CD4-positive, alpha-beta memory T cell (primary cell): ENCODE results near the gene ANKRD33. TPM values are rescaled to one million over a fixed set of nuclear protein-coding genes. Genes with fewer than 3 reads are reported as not detected.

Source experiments
- CTCF ChIA-PET: fragments of 350-600 bp; sonication (Branson Sonifier 250); formaldehyde crosslinking; loops from one replicate; lab custom pipeline; 2021; ENCODE audit warnings: inconsistent platforms; ENCODE audit not compliant: partially characterized antibody; lab: Charles Lee
- POLR2A ChIA-PET: fragments of 350-600 bp; sonication (Branson Sonifier 250); formaldehyde crosslinking; loops from one replicate; lab custom pipeline; 2021; ENCODE audit not compliant: partially characterized antibody; lab: Charles Lee
- DNase-seq, 5 donors: peaks; one replicate each; pipeline versions ENCODE4 v3.0.0 to v3.0.0-alpha.2; 2020 to 2022; ENCODE audit warnings: mixed read lengths in 1 of 5
- H3K27ac ChIP-seq: one replicate; pipeline ENCODE4 v1.7.0; 2013; ENCODE audit warnings: low read depth, low read length
- H3K27me3 ChIP-seq: 2 replicates; pipeline ENCODE4 v1.7.0; 2013; ENCODE audit warnings: mild to moderate bottlenecking, low read length, moderate library complexity; ENCODE audit not compliant: insufficient read depth
- H3K36me3 ChIP-seq: 2 replicates; pipeline ENCODE4 v1.7.0; 2013; ENCODE audit warnings: mild to moderate bottlenecking, low read length, moderate library complexity; ENCODE audit not compliant: insufficient read depth
- H3K4me1 ChIP-seq: 2 replicates; pipeline ENCODE4 v1.7.0; 2013; ENCODE audit warnings: mild to moderate bottlenecking, low read length, moderate library complexity; ENCODE audit not compliant: insufficient read depth
- H3K4me3 ChIP-seq, 2 donors: one replicate each; pipeline ENCODE4 v1.7.0; 2013; ENCODE audit warnings: low read length in 2 of 2, mild to moderate bottlenecking in 1 of 2
- H3K9me3 ChIP-seq, 2 donors: one replicate each; pipeline ENCODE4 v1.7.0; 2013; ENCODE audit warnings: low read length in 2 of 2, control low read depth in 1 of 2; ENCODE audit not compliant: control insufficient read depth in 1 of 2
- H3K27ac Mint-ChIP-seq, 7 donors: one replicate each; pipeline ENCODE4 v1.8.0; 2020 to 2021; ENCODE audit warnings: mixed read lengths in 7 of 7, mild to moderate bottlenecking in 6 of 7, inconsistent platforms in 3 of 7, moderate library complexity in 3 of 7
- H3K27me3 Mint-ChIP-seq, 2 donors: one replicate each; pipeline ENCODE4 v1.8.0; 2020 to 2021; ENCODE audit warnings: mixed read lengths in 2 of 2
- H3K36me3 Mint-ChIP-seq, 2 donors: one replicate each; pipeline ENCODE4 v1.8.0; 2020 to 2021; ENCODE audit warnings: mixed read lengths in 2 of 2, inconsistent platforms in 1 of 2, mild to moderate bottlenecking in 1 of 2
- H3K4me1 Mint-ChIP-seq, 4 donors: one replicate each; pipeline ENCODE4 v1.8.0; 2020 to 2021; ENCODE audit warnings: mixed read lengths in 4 of 4, mild to moderate bottlenecking in 1 of 4
- H3K4me3 Mint-ChIP-seq, 8 donors: one replicate each; pipeline ENCODE4 v1.8.0; 2020 to 2021; ENCODE audit warnings: mixed read lengths in 8 of 8, mild to moderate bottlenecking in 7 of 8, moderate library complexity in 6 of 8, inconsistent platforms in 3 of 8
- H3K9me3 Mint-ChIP-seq, 8 donors: one replicate each; pipeline ENCODE4 v1.8.0; 2020 to 2021; ENCODE audit warnings: mixed read lengths in 8 of 8, mild to moderate bottlenecking in 5 of 8, inconsistent platforms in 3 of 8, moderate library complexity in 1 of 8
- intact Hi-C: fragments of 100-400 bp; cut with micrococcal nuclease; formaldehyde crosslinking; loops from one replicate; pipeline ENCODE4 v1.15.1; 2023
- polyA plus RNA-seq, 2 donors: library from polyadenylated mRNA; unstranded; fragments of 300-500 nt; fragmentation: Illumina TruSeq; gene quantifications; one replicate each; pipeline ENCODE4 v1.2.3, GENCODE V29; 2021
- total RNA-seq, 2 experiments: library from RNA; stranded (reverse); gene quantifications; one replicate each; pipeline ENCODE4 v1.2.3, GENCODE V29; 2021

Gene ANKRD33
- total and polyA plus RNA-seq, 4 experiments from 2014 or later = not detected

DNA sequence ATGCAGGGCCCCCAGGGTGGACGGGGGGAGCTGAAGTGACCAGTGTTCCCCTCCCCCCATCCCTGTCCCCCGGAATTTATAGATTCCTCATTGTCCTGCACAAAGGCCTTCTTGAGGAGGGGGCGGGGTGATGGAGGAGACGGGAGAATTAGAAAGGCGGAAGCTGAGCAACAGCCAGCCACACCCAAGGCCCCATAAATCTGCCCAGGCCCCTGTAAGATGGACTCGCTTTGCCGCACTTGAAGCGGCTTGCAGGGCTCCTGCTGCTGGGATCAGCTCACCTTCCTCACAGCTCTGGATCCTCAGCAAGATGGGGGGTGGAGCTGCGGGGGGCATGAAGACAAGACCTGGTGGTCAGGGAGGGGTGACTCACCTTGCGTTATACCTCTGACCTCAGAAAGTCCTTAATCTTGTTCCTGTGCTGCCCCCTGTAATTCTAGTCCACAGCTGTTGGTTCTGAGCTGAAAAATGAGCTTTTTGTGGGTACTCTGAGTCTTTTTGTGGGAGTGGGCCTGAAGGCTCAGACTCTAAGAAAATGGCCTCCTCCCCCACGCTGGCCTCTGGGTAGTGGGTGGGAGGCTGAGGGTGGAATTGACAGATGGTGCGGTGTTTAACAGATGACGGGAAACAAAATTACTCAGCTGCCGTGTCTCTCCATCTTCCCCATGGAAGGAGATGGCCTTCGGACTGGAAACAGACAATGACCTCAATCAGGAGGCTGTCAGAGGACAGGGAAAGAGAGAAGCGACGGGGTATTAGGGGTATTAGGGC lies 15.8 kb upstream of the ANKRD33 start:
- no peak overlapping the region for H3K4me3 ChIP-seq
- no peak overlapping the region for H3K27ac ChIP-seq
- Mint-ChIP-seq H3K4me3 (no peak overlapping the region), H3K27ac (peak overlapping the region in 1 of 7 donors; percentile 45), H3K27me3 (peaks cover 27 to 40% of the 10 kb centered on the region in 2 donors), H3K4me1 (peaks cover 0 to 11% (median 7%) of the 10 kb centered on the region in 4 donors), H3K36me3 (no peaks in the 10 kb centered on the region), H3K9me3 (peaks cover 0 to 2% (median 0%) of the 10 kb centered on the region in 8 donors)
- no peaks in the 10 kb centered on the region for H3K4me1 ChIP-seq
- POLR2A ChIA-PET = no interaction called here
- DNase-seq = no peak
- no peaks in the 10 kb centered on the region for H3K9me3 ChIP-seq
- CTCF ChIA-PET = no interaction called here
- peaks cover 13% of the 10 kb centered on the region for H3K27me3 ChIP-seq
- intact Hi-C loops = loop anchor here (1.0 kb wide), 1 partner anchor 108 kb away; no protein-coding TSS in a partner anchor
- no peaks in the 10 kb centered on the region for H3K36me3 ChIP-seq

GRCh38 chr12:51872689-51872981 lies 15.3 kb upstream of the ANKRD33 start:
- Mint-ChIP-seq H3K4me1 (peaks cover 0 to 11% (median 7%) of the 10 kb centered on the region in 4 donors), H3K36me3 (no peaks in the 10 kb centered on the region), H3K4me3 (no peak overlapping the region), H3K27ac (no peak overlapping the region), H3K27me3 (peaks cover 26 to 35% of the 10 kb centered on the region in 2 donors), H3K9me3 (peaks cover 0 to 2% (median 0%) of the 10 kb centered on the region in 8 donors)
- CTCF ChIA-PET = interaction anchor here (1.6 kb wide), 1 partner anchor 21 kb away, joined by 3 read pairs; no protein-coding TSS in a partner anchor
- Histone ChIP-seq H3K4me3 (no peak overlapping the region), H3K4me1 (no peaks in the 10 kb centered on the region), H3K27me3 (peaks cover 11% of the 10 kb centered on the region), H3K9me3 (no peaks in the 10 kb centered on the region), H3K36me3 (no peaks in the 10 kb centered on the region), H3K27ac (no peak overlapping the region)
- no peak for DNase-seq
- intact Hi-C loops = no loop called here
- POLR2A ChIA-PET = no interaction called here

DNA sequence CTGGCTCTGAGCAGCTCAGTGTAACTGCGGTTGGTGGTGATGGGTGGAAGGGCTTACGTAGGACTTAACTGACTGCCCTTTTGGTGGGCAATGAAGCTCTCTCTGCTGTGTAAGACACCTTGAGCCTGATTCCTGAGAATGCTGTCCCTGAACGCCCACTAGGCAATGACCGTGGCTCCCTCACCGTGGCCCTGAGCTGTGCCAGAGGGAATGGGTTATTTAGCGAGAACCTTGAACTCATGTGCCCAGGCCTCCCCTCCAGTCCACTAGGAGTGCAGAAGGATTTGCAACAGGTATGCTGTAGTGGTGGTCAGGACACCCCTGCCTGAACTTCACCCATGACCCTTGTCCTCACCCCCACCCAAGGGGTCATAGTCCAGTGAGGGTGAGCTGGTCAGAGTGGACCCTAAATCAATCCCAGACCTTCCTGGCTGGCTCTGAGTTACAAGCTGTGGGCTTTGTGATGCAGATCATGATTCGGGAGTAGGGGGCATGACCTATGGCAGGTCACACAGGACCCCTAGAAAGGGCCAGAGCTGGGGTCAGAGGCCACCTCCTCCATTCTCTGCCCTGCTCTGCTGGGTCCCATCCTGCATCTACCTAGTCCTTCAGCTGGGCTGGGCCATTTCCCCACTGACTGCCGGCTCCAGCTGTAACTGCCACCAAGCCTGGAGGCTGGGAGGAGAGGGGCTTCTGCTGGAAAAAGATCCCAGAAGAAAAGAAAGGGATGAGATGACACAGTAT lies 14.5 kb upstream of the ANKRD33 start:
- ChIA-PET POLR2A (no interaction called here), CTCF (interaction anchor here (1.0 to 1.6 kb wide), 2 partner anchors 20 to 50 kb away, joined by 3 read pairs; no protein-coding TSS in a partner anchor)
- Mint-ChIP-seq H3K9me3 (peaks cover 0 to 2% (median 0%) of the 10 kb centered on the region in 8 donors), H3K4me1 (peaks cover 0 to 9% (median 4%) of the 10 kb centered on the region in 4 donors), H3K27me3 (peaks cover 20 to 30% of the 10 kb centered on the region in 2 donors), H3K36me3 (no peaks in the 10 kb centered on the region), H3K27ac (no peak overlapping the region), H3K4me3 (no peak overlapping the region)
- intact Hi-C loops = no loop called here
- H3K9me3 ChIP-seq = no peaks in the 10 kb centered on the region
- no peak overlapping the region for H3K4me3 ChIP-seq
- H3K4me1 ChIP-seq = no peaks in the 10 kb centered on the region
- H3K36me3 ChIP-seq = no peaks in the 10 kb centered on the region
- H3K27me3 ChIP-seq = peaks cover 7% of the 10 kb centered on the region
- DNase-seq = no peak
- no peak overlapping the region for H3K27ac ChIP-seq

DNA sequence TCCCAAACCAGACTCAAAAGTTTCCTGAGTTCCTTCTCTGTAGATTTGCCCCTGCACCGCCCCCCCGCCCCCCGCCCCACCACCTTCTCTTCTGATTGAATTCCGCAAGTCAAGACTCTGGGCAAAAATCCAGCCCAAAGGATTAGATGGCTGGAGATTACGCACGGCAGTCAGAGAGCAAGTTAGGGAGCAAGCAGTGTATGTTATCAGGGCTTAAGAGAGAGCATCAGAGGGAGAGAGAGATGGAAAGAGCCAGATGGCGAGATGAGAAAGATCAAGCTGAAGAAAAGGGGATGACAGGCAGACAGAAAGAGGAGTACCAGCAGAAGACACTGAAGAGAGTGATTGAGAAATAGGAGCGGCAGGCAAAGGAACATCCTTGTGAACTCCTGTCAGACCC lies 13.9 kb upstream of the ANKRD33 start:
- Mint-ChIP-seq H3K4me1 (peaks cover 0 to 9% (median under 1%) of the 10 kb centered on the region in 4 donors), H3K36me3 (no peaks in the 10 kb centered on the region), H3K27ac (no peak overlapping the region), H3K9me3 (no peaks in the 10 kb centered on the region), H3K27me3 (peaks cover 16 to 28% of the 10 kb centered on the region in 2 donors), H3K4me3 (no peak overlapping the region)
- intact Hi-C loops = no loop called here
- no peaks in the 10 kb centered on the region for H3K4me1 ChIP-seq
- no peak overlapping the region for H3K4me3 ChIP-seq
- ChIA-PET CTCF (interaction anchor here (1.0 to 1.6 kb wide), 2 partner anchors 20 to 49 kb away, joined by 3 read pairs; no protein-coding TSS in a partner anchor), POLR2A (no interaction called here)
- peaks cover 2% of the 10 kb centered on the region for H3K27me3 ChIP-seq
- H3K36me3 ChIP-seq = no peaks in the 10 kb centered on the region
- DNase-seq = no peak
- no peak overlapping the region for H3K27ac ChIP-seq
- H3K9me3 ChIP-seq = no peaks in the 10 kb centered on the region

GRCh38 chr12:51874486-51874885 lies 13.4 kb upstream of the ANKRD33 start:
- H3K27me3 ChIP-seq = no peaks in the 10 kb centered on the region
- DNase-seq = no peak
- H3K4me3 ChIP-seq = no peak overlapping the region
- no peaks in the 10 kb centered on the region for H3K4me1 ChIP-seq
- Mint-ChIP-seq H3K4me1 (peaks cover 0 to 9% (median 0%) of the 10 kb centered on the region in 4 donors), H3K27ac (no peak overlapping the region), H3K36me3 (no peaks in the 10 kb centered on the region), H3K4me3 (no peak overlapping the region), H3K9me3 (no peaks in the 10 kb centered on the region), H3K27me3 (peaks cover 18 to 30% of the 10 kb centered on the region in 2 donors)
- H3K36me3 ChIP-seq = no peaks in the 10 kb centered on the region
- H3K9me3 ChIP-seq = no peaks in the 10 kb centered on the region
- CTCF ChIA-PET = interaction anchor here (1.0 to 2.1 kb wide), 5 partner anchors 11 to 74 kb away, joined by 3 to 12 read pairs (median 3); no protein-coding TSS in a partner anchor
- intact Hi-C loops = no loop called here
- H3K27ac ChIP-seq = no peak overlapping the region
- POLR2A ChIA-PET = no interaction called here

- peaks cover 3 to 9% of the 10 kb centered on the region in 2 donors for H3K27me3 Mint-ChIP-seq
- intact Hi-C loops = loop anchor here (5.0 kb wide), 2 partner anchors 57 to 457 kb away; partner anchors contain the start of gene SLC4A8
Observed at GRCh38 chr12:51879102-51879501, 8.8 kb upstream of the ANKRD33 start.

GRCh38 chr12:51883295-51883694 lies 4.6 kb upstream of the ANKRD33 start:
- ChIA-PET CTCF (interaction anchor here (1.3 kb wide), 1 partner anchor 20 kb away, joined by 4 read pairs; no protein-coding TSS in a partner anchor), POLR2A (no interaction called here)
- no peaks in the 10 kb centered on the region for H3K36me3 Mint-ChIP-seq
- Histone ChIP-seq H3K36me3 (no peaks in the 10 kb centered on the region), H3K27ac (no peak overlapping the region), H3K9me3 (no peaks in the 10 kb centered on the region), H3K4me3 (no peak overlapping the region), H3K27me3 (no peaks in the 10 kb centered on the region), H3K4me1 (peaks cover 14% of the 10 kb centered on the region)
- H3K4me1 Mint-ChIP-seq = peaks cover 7 to 17% (median 11%) of the 10 kb centered on the region in 4 donors
- peaks cover 2 to 5% of the 10 kb centered on the region in 2 donors for H3K27me3 Mint-ChIP-seq
- no peak overlapping the region for H3K4me3 Mint-ChIP-seq
- intact Hi-C loops = no loop called here
- H3K9me3 Mint-ChIP-seq = peaks cover 0 to 4% (median 0%) of the 10 kb centered on the region in 8 donors
- H3K27ac Mint-ChIP-seq = no peak overlapping the region
- no peak for DNase-seq

More at GRCh38 chr12:51879102-51879501, 8.8 kb upstream of the ANKRD33 start:
- Mint-ChIP-seq H3K4me1 (no peaks in the 10 kb centered on the region), H3K9me3 (peaks cover 0 to 2% (median 0%) of the 10 kb centered on the region in 8 donors), H3K36me3 (no peaks in the 10 kb centered on the region), H3K4me3 (no peak overlapping the region), H3K27ac (no peak overlapping the region)
- DNase-seq = no peak
- CTCF ChIA-PET = interaction anchor here (0.7 to 1.1 kb wide), 3 partner anchors 43 to 91 kb away, joined by 4 to 6 read pairs (median 4); no protein-coding TSS in a partner anchor
- POLR2A ChIA-PET = no interaction called here
- Histone ChIP-seq H3K27ac (no peak overlapping the region), H3K4me1 (no peaks in the 10 kb centered on the region), H3K4me3 (no peak overlapping the region), H3K36me3 (no peaks in the 10 kb centered on the region), H3K27me3 (no peaks in the 10 kb centered on the region), H3K9me3 (no peaks in the 10 kb centered on the region)
